Measurements from ENCODE around the gene ACTC1.

Gene ACTC1

GRCh38 chr15:34794590-34795206, 651 bp downstream of the ACTC1 start:
- H3K27me3 ChIP-seq (ENCODE audit: control insufficient read depth, insufficient read depth, low read length): peaks cover 48% of the 10 kb centered on the region
- no peak overlapping the region for H3K9ac ChIP-seq (ENCODE audit: low read length)
- H3K4me1 ChIP-seq (ENCODE audit: control insufficient read depth, insufficient read depth, low read length): no peaks in the 10 kb centered on the region
- H3K36me3 ChIP-seq (ENCODE audit: control insufficient read depth, insufficient read depth, low read length): no peaks in the 10 kb centered on the region
- H3K9me3 ChIP-seq (ENCODE audit: control insufficient read depth, low read length): no peaks in the 10 kb centered on the region
- no peak overlapping the region for H3K4me3 ChIP-seq (ENCODE audit: low read length)

GRCh38 chr15:34793901-34794300, 1.4 kb downstream of the ACTC1 start:
- Histone ChIP-seq H3K36me3 (ENCODE audit: control insufficient read depth, insufficient read depth, low read length) (no peaks in the 10 kb centered on the region), H3K9me3 (ENCODE audit: control insufficient read depth, low read length) (no peaks in the 10 kb centered on the region), H3K4me1 (ENCODE audit: control insufficient read depth, insufficient read depth, low read length) (no peaks in the 10 kb centered on the region), H3K27me3 (ENCODE audit: control insufficient read depth, insufficient read depth, low read length) (peaks cover 40% of the 10 kb centered on the region), H3K9ac (ENCODE audit: low read length) (no peak overlapping the region), H3K4me3 (ENCODE audit: low read length) (no peak overlapping the region)

- H3K4me1 ChIP-seq (ENCODE audit: control insufficient read depth, insufficient read depth, low read length): no peaks in the 10 kb centered on the region
- no peak overlapping the region for H3K9ac ChIP-seq (ENCODE audit: low read length)
- H3K27me3 ChIP-seq (ENCODE audit: control insufficient read depth, insufficient read depth, low read length): peaks cover 39% of the 10 kb centered on the region
- H3K9me3 ChIP-seq (ENCODE audit: control insufficient read depth, low read length): no peaks in the 10 kb centered on the region
- H3K4me3 ChIP-seq (ENCODE audit: low read length): no peak overlapping the region
- H3K36me3 ChIP-seq (ENCODE audit: control insufficient read depth, insufficient read depth, low read length): no peaks in the 10 kb centered on the region
Observed at GRCh38 chr15:34793071-34793470, 2.3 kb downstream of the ACTC1 start.

- H3K36me3 ChIP-seq (ENCODE audit: control insufficient read depth, insufficient read depth, low read length): no peaks in the 10 kb centered on the region
- no peak overlapping the region for H3K4me3 ChIP-seq (ENCODE audit: low read length)
- H3K27me3 ChIP-seq (ENCODE audit: control insufficient read depth, insufficient read depth, low read length): peaks cover 39% of the 10 kb centered on the region
- no peaks in the 10 kb centered on the region for H3K9me3 ChIP-seq (ENCODE audit: control insufficient read depth, low read length)
- no peak overlapping the region for H3K9ac ChIP-seq (ENCODE audit: low read length)
- no peaks in the 10 kb centered on the region for H3K4me1 ChIP-seq (ENCODE audit: control insufficient read depth, insufficient read depth, low read length)
Observed at GRCh38 chr15:34791701-34792100, 3.6 kb downstream of the ACTC1 start.

- no peaks in the 10 kb centered on the region for H3K9me3 ChIP-seq (ENCODE audit: control insufficient read depth, low read length)
- no peaks in the 10 kb centered on the region for H3K36me3 ChIP-seq (ENCODE audit: control insufficient read depth, insufficient read depth, low read length)
- H3K27me3 ChIP-seq (ENCODE audit: control insufficient read depth, insufficient read depth, low read length): peaks cover 26% of the 10 kb centered on the region
- no peaks in the 10 kb centered on the region for H3K4me1 ChIP-seq (ENCODE audit: control insufficient read depth, insufficient read depth, low read length)
- no peak overlapping the region for H3K9ac ChIP-seq (ENCODE audit: low read length)
- no peak overlapping the region for H3K4me3 ChIP-seq (ENCODE audit: low read length)
Observed at GRCh38 chr15:34790121-34790520, 5.2 kb downstream of the ACTC1 start.

GRCh38 chr15:34789326-34789725, 6.0 kb downstream of the ACTC1 start:
- H3K9ac ChIP-seq (ENCODE audit: low read length): no peak overlapping the region
- H3K36me3 ChIP-seq (ENCODE audit: control insufficient read depth, insufficient read depth, low read length): no peaks in the 10 kb centered on the region
- H3K9me3 ChIP-seq (ENCODE audit: control insufficient read depth, low read length): no peaks in the 10 kb centered on the region
- no peak overlapping the region for H3K4me3 ChIP-seq (ENCODE audit: low read length)
- no peaks in the 10 kb centered on the region for H3K4me1 ChIP-seq (ENCODE audit: control insufficient read depth, insufficient read depth, low read length)
- peaks cover 18% of the 10 kb centered on the region for H3K27me3 ChIP-seq (ENCODE audit: control insufficient read depth, insufficient read depth, low read length)

- Histone ChIP-seq H3K4me1 (ENCODE audit: control insufficient read depth, insufficient read depth, low read length) (no peaks in the 10 kb centered on the region), H3K9ac (ENCODE audit: low read length) (no peak overlapping the region), H3K9me3 (ENCODE audit: control insufficient read depth, low read length) (no peaks in the 10 kb centered on the region), H3K4me3 (ENCODE audit: low read length) (no peak overlapping the region), H3K27me3 (ENCODE audit: control insufficient read depth, insufficient read depth, low read length) (no peaks in the 10 kb centered on the region), H3K36me3 (ENCODE audit: control insufficient read depth, insufficient read depth, low read length) (no peaks in the 10 kb centered on the region)
Observed at GRCh38 chr15:34786206-34786605, 9.1 kb downstream of the ACTC1 start.

- H3K4me1 ChIP-seq (ENCODE audit: control insufficient read depth, insufficient read depth, low read length): no peaks in the 10 kb centered on the region
- H3K36me3 ChIP-seq (ENCODE audit: control insufficient read depth, insufficient read depth, low read length): no peaks in the 10 kb centered on the region
- no peak overlapping the region for H3K4me3 ChIP-seq (ENCODE audit: low read length)
- H3K27me3 ChIP-seq (ENCODE audit: control insufficient read depth, insufficient read depth, low read length): no peaks in the 10 kb centered on the region
- no peaks in the 10 kb centered on the region for H3K9me3 ChIP-seq (ENCODE audit: control insufficient read depth, low read length)
- H3K9ac ChIP-seq (ENCODE audit: low read length): no peak overlapping the region
Observed at GRCh38 chr15:34783991-34784390, 11.4 kb downstream of the ACTC1 start.

- H3K27me3 ChIP-seq (ENCODE audit: control insufficient read depth, insufficient read depth, low read length): no peaks in the 10 kb centered on the region
- H3K9me3 ChIP-seq (ENCODE audit: control insufficient read depth, low read length): no peaks in the 10 kb centered on the region
- H3K36me3 ChIP-seq (ENCODE audit: control insufficient read depth, insufficient read depth, low read length): no peaks in the 10 kb centered on the region
- H3K9ac ChIP-seq (ENCODE audit: low read length): no peak overlapping the region
- no peaks in the 10 kb centered on the region for H3K4me1 ChIP-seq (ENCODE audit: control insufficient read depth, insufficient read depth, low read length)
- H3K4me3 ChIP-seq (ENCODE audit: low read length): no peak overlapping the region
Observed at GRCh38 chr15:34783431-34783830, 11.9 kb downstream of the ACTC1 start.

- H3K27me3 ChIP-seq (ENCODE audit: control insufficient read depth, insufficient read depth, low read length): no peaks in the 10 kb centered on the region
- no peak overlapping the region for H3K4me3 ChIP-seq (ENCODE audit: low read length)
- H3K9ac ChIP-seq (ENCODE audit: low read length): no peak overlapping the region
- H3K4me1 ChIP-seq (ENCODE audit: control insufficient read depth, insufficient read depth, low read length): no peaks in the 10 kb centered on the region
- H3K9me3 ChIP-seq (ENCODE audit: control insufficient read depth, low read length): no peaks in the 10 kb centered on the region
- H3K36me3 ChIP-seq (ENCODE audit: control insufficient read depth, insufficient read depth, low read length): no peaks in the 10 kb centered on the region
Observed at GRCh38 chr15:34782901-34783300, 12.4 kb downstream of the ACTC1 start.

- H3K9ac ChIP-seq (ENCODE audit: low read length): no peak overlapping the region
- H3K4me3 ChIP-seq (ENCODE audit: low read length): no peak overlapping the region
- no peaks in the 10 kb centered on the region for H3K4me1 ChIP-seq (ENCODE audit: control insufficient read depth, insufficient read depth, low read length)
- no peaks in the 10 kb centered on the region for H3K27me3 ChIP-seq (ENCODE audit: control insufficient read depth, insufficient read depth, low read length)
- no peaks in the 10 kb centered on the region for H3K36me3 ChIP-seq (ENCODE audit: control insufficient read depth, insufficient read depth, low read length)
- no peaks in the 10 kb centered on the region for H3K9me3 ChIP-seq (ENCODE audit: control insufficient read depth, low read length)
Observed at GRCh38 chr15:34780725-34781124, 14.6 kb downstream of the ACTC1 start.

GRCh38 chr15:34776606-34777105, 18.7 kb downstream of the ACTC1 start:
- H3K9me3 ChIP-seq (ENCODE audit: control insufficient read depth, low read length): no peaks in the 10 kb centered on the region
- no peaks in the 10 kb centered on the region for H3K27me3 ChIP-seq (ENCODE audit: control insufficient read depth, insufficient read depth, low read length)
- H3K4me3 ChIP-seq (ENCODE audit: low read length): no peak overlapping the region
- H3K36me3 ChIP-seq (ENCODE audit: control insufficient read depth, insufficient read depth, low read length): no peaks in the 10 kb centered on the region
- no peak overlapping the region for H3K9ac ChIP-seq (ENCODE audit: low read length)
- no peaks in the 10 kb centered on the region for H3K4me1 ChIP-seq (ENCODE audit: control insufficient read depth, insufficient read depth, low read length)

GRCh38 chr15:34773917-34774316, 21.4 kb downstream of the ACTC1 start:
- H3K9ac ChIP-seq (ENCODE audit: low read length): no peak overlapping the region
- no peaks in the 10 kb centered on the region for H3K36me3 ChIP-seq (ENCODE audit: control insufficient read depth, insufficient read depth, low read length)
- no peaks in the 10 kb centered on the region for H3K27me3 ChIP-seq (ENCODE audit: control insufficient read depth, insufficient read depth, low read length)
- H3K9me3 ChIP-seq (ENCODE audit: control insufficient read depth, low read length): no peaks in the 10 kb centered on the region
- H3K4me3 ChIP-seq (ENCODE audit: low read length): no peak overlapping the region
- H3K4me1 ChIP-seq (ENCODE audit: control insufficient read depth, insufficient read depth, low read length): no peaks in the 10 kb centered on the region

All from mucosa of stomach (tissue), 1 donor.